ENCODE data around the gene SH3BP5.

GRCh38 chr3:15326037-15326436, 6.3 kb downstream of the SH3BP5 start:
- TF ChIP-seq EZH2phosphoT487 (IDR thresholded peaks at IDR 0.05; ENCODE audit: borderline replicate concordance, low read depth) (no peak), CTCF (IDR thresholded peaks at IDR 0.05) (no peak)
